ENCODE data around the gene IGSF8. TPM values are rescaled to one million over a fixed set of nuclear protein-coding genes. Genes with fewer than 3 reads are reported as not detected.

Gene IGSF8
- total RNA-seq, 1 experiment from 2014 or later: 35.6 TPM

DNA sequence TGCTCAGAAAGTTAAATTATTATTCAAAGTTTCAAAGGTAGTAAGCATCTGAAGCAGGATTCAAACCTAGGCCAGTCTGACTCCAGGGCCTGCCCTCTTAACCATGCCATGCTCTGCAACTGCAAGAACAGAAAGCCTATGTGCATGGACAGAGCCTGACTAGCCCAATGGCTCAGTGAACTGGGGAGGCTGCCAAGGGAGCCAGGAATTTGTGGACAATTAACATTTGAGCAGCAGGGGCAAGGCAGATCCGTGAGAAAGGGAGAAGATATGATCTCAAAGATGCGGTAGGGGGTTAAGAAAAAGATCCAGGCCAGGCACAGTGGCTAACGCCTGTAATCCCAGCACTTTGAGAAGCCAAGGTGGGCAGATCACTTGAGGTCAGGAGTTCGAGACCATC lies 46.5 kb upstream of the IGSF8 start:
- Histone ChIP-seq H3K9me2 (ENCODE audit: insufficient read depth) (no peaks in the 10 kb centered on the region), H2AFZ (ENCODE audit: low read depth, low read length, poor library complexity, severe bottlenecking) (no peak overlapping the region), H3K4me2 (ENCODE audit: low read length) (no peak overlapping the region), H3K79me2 (ENCODE audit: insufficient read depth, low read length) (no peaks in the 10 kb centered on the region), H3K27me3 (ENCODE audit: insufficient read depth, low read length) (no peaks in the 10 kb centered on the region), H3K36me3 (ENCODE audit: control insufficient read depth in 1 of 2, insufficient read depth in 2 of 2, low read length in 2 of 2) (no peaks in the 10 kb centered on the region), H3K4me1 (ENCODE audit: control insufficient read depth in 1 of 2, insufficient read depth in 2 of 2, low read length in 2 of 2) (no peaks in the 10 kb centered on the region), H3K9me3 (ENCODE audit: control insufficient read depth in 1 of 2, insufficient read depth in 1 of 2, low read depth in 1 of 2, low read length in 2 of 2) (no peaks in the 10 kb centered on the region), H3K4me3 (replicated peaks in 1 of 2; ENCODE audit: low read depth in 1 of 2, low read length in 2 of 2) (no peak overlapping the region), H3K27ac (ENCODE audit: low read depth, low read length) (no peak overlapping the region), H3K9ac (ENCODE audit: low read length) (no peak overlapping the region), H4K20me1 (ENCODE audit: insufficient read depth) (no peaks in the 10 kb centered on the region)
- ChIA-PET RAD21 (ENCODE audit: low non-redundant PET in 1 of 2, low total read pairs in 2 of 2, uncharacterized antibody in 2 of 2, unreplicated experiment in 2 of 2) (no interaction called here), CTCF (no interaction called here), POLR2A (no interaction called here)
- BruUV-seq (replicated peaks): no TSS peak
- no peak for ATAC-seq
- TF ChIP-seq SP1 (IDR thresholded peaks at IDR 0.05; ENCODE audit: low read depth): no peak
- intact Hi-C loops (cut with micrococcal nuclease): no loop called here
- DNase-seq (ENCODE audit: low read depth, low spot score): no peak

DNA sequence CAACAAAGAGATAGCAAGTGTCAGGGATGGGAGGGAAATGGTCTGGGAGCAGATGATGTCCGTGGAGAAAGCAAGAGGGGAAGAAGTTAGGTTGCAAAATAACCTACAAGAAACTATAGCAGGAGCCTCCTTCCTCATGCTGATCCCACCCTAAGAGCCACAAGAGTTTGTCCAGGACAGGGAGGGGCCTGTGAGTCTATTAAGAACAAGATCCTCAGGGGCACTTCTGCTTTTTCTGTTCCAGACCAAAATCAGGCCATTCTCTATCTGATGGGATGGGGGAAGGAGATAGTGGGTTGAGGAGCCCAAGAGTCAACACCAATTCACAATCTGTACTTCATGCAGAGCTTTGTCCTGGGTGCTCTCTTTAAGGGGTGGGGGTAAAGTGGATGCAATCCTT lies 45.3 kb upstream of the IGSF8 start:
- ChIA-PET POLR2A (no interaction called here), RAD21 (ENCODE audit: low non-redundant PET in 1 of 2, low total read pairs in 2 of 2, uncharacterized antibody in 2 of 2, unreplicated experiment in 2 of 2) (no interaction called here), CTCF (no interaction called here)
- Histone ChIP-seq H3K4me3 (replicated peaks in 1 of 2; ENCODE audit: low read depth in 1 of 2, low read length in 2 of 2) (no peak overlapping the region), H3K79me2 (ENCODE audit: insufficient read depth, low read length) (no peaks in the 10 kb centered on the region), H3K27ac (ENCODE audit: low read depth, low read length) (no peak overlapping the region), H3K4me2 (ENCODE audit: low read length) (no peak overlapping the region), H3K36me3 (ENCODE audit: control insufficient read depth in 1 of 2, insufficient read depth in 2 of 2, low read length in 2 of 2) (no peaks in the 10 kb centered on the region), H4K20me1 (ENCODE audit: insufficient read depth) (no peaks in the 10 kb centered on the region), H3K9me2 (ENCODE audit: insufficient read depth) (no peaks in the 10 kb centered on the region), H3K4me1 (ENCODE audit: control insufficient read depth in 1 of 2, insufficient read depth in 2 of 2, low read length in 2 of 2) (no peaks in the 10 kb centered on the region), H2AFZ (ENCODE audit: low read depth, low read length, poor library complexity, severe bottlenecking) (no peak overlapping the region), H3K9ac (ENCODE audit: low read length) (no peak overlapping the region), H3K27me3 (ENCODE audit: insufficient read depth, low read length) (no peaks in the 10 kb centered on the region), H3K9me3 (ENCODE audit: control insufficient read depth in 1 of 2, insufficient read depth in 1 of 2, low read depth in 1 of 2, low read length in 2 of 2) (no peaks in the 10 kb centered on the region)
- no peak for DNase-seq (ENCODE audit: low read depth, low spot score)
- BruUV-seq (replicated peaks): no TSS peak
- no peak for TF ChIP-seq POLR2A (IDR thresholded peaks at IDR 0.05; ENCODE audit: borderline replicate concordance, extremely low read depth, insufficient read depth, insufficient read length)
- no peak for TF ChIP-seq FOSL1 (IDR thresholded peaks at IDR 0.05; ENCODE audit: low read depth)
- TF ChIP-seq, protein P1, sequence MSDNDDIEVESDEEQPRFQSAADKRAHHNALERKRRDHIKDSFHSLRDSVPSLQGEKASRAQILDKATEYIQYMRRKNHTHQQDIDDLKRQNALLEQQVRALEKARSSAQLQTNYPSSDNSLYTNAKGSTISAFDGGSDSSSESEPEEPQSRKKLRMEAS (IDR thresholded peaks at IDR 0.05): no peak
- TF ChIP-seq EZH2 (IDR thresholded peaks at IDR 0.05): no peak
- ATAC-seq: no peak
- intact Hi-C loops (cut with micrococcal nuclease): no loop called here

DNA sequence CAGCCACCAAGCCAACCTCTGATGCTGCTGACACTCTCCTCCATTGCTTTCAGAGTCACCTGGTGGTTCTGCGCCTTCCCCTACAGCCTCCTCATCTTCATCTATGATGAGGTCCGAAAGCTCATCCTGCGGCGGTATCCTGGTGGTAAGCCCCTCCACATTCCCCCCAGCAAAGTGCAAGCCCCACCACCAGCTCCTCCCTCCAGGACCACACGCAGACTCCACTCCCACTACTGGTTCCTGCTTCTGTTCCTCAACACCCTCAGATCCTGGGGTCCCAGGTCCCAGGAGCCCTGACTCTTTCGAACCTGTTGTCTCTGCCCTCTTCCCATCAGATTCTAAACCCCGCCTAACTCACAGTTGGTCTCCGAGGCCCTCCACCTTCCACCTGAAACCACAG lies 41.4 kb upstream of the IGSF8 start:
- RAD21 ChIA-PET (ENCODE audit: low non-redundant PET in 1 of 2, low total read pairs in 2 of 2, uncharacterized antibody in 2 of 2, unreplicated experiment in 2 of 2): no interaction called here
- BruUV-seq (replicated peaks): no TSS peak
- no peaks in the 10 kb centered on the region for H3K9me3 ChIP-seq (ENCODE audit: control insufficient read depth in 1 of 2, insufficient read depth in 1 of 2, low read depth in 1 of 2, low read length in 2 of 2)
- H3K27ac ChIP-seq (ENCODE audit: low read depth, low read length): no peak overlapping the region
- H3K4me2 ChIP-seq (ENCODE audit: low read length): no peak overlapping the region
- intact Hi-C loops (cut with micrococcal nuclease): no loop called here
- no peak overlapping the region for H3K4me3 ChIP-seq (replicated peaks in 1 of 2; ENCODE audit: low read depth in 1 of 2, low read length in 2 of 2)
- H2AFZ ChIP-seq (ENCODE audit: low read depth, low read length, poor library complexity, severe bottlenecking): no peak overlapping the region
- no peaks in the 10 kb centered on the region for H3K27me3 ChIP-seq (ENCODE audit: insufficient read depth, low read length)
- no peaks in the 10 kb centered on the region for H3K79me2 ChIP-seq (ENCODE audit: insufficient read depth, low read length)
- DNase-seq (ENCODE audit: low read depth, low spot score): no peak
- H3K4me1 ChIP-seq (ENCODE audit: control insufficient read depth in 1 of 2, insufficient read depth in 2 of 2, low read length in 2 of 2): no peaks in the 10 kb centered on the region
- H4K20me1 ChIP-seq (ENCODE audit: insufficient read depth): no peaks in the 10 kb centered on the region
- H3K36me3 ChIP-seq (ENCODE audit: control insufficient read depth in 1 of 2, insufficient read depth in 2 of 2, low read length in 2 of 2): no peaks in the 10 kb centered on the region
- no peaks in the 10 kb centered on the region for H3K9me2 ChIP-seq (ENCODE audit: insufficient read depth)
- H3K9ac ChIP-seq (ENCODE audit: low read length): no peak overlapping the region
- no peak for ATAC-seq
- CTCF ChIA-PET: no interaction called here
- POLR2A ChIA-PET: no interaction called here
- TF ChIP-seq YY1 (IDR thresholded peaks at IDR 0.05; ENCODE audit: extremely low read depth, insufficient replicate concordance, low read depth, low read length) (no peak), RAD21 (IDR thresholded peaks at IDR 0.05; ENCODE audit: low read depth) (no peak), ZFX (IDR thresholded peaks at IDR 0.05) (no peak), EGR1 (IDR thresholded peaks at IDR 0.05; ENCODE audit: low read depth) (no peak), SIN3A (IDR thresholded peaks at IDR 0.05; ENCODE audit: low read depth) (no peak), JUND (IDR thresholded peaks at IDR 0.05) (no peak)
- TF ChIP-seq, protein P2, sequence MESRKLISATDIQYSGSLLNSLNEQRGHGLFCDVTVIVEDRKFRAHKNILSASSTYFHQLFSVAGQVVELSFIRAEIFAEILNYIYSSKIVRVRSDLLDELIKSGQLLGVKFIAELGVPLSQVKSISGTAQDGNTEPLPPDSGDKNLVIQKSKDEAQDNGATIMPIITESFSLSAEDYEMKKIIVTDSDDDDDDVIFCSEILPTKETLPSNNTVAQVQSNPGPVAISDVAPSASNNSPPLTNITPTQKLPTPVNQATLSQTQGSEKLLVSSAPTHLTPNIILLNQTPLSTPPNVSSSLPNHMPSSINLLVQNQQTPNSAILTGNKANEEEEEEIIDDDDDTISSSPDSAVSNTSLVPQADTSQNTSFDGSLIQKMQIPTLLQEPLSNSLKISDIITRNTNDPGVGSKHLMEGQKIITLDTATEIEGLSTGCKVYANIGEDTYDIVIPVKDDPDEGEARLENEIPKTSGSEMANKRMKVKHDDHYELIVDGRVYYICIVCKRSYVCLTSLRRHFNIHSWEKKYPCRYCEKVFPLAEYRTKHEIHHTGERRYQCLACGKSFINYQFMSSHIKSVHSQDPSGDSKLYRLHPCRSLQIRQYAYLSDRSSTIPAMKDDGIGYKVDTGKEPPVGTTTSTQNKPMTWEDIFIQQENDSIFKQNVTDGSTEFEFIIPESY (IDR thresholded peaks at IDR 0.05; ENCODE audit: extremely low read depth, insufficient replicate concordance, low read length): no peak
- TF ChIP-seq, protein P3, sequence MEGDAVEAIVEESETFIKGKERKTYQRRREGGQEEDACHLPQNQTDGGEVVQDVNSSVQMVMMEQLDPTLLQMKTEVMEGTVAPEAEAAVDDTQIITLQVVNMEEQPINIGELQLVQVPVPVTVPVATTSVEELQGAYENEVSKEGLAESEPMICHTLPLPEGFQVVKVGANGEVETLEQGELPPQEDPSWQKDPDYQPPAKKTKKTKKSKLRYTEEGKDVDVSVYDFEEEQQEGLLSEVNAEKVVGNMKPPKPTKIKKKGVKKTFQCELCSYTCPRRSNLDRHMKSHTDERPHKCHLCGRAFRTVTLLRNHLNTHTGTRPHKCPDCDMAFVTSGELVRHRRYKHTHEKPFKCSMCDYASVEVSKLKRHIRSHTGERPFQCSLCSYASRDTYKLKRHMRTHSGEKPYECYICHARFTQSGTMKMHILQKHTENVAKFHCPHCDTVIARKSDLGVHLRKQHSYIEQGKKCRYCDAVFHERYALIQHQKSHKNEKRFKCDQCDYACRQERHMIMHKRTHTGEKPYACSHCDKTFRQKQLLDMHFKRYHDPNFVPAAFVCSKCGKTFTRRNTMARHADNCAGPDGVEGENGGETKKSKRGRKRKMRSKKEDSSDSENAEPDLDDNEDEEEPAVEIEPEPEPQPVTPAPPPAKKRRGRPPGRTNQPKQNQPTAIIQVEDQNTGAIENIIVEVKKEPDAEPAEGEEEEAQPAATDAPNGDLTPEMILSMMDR (IDR thresholded peaks at IDR 0.05 in 2 of 3, conservative IDR thresholded peaks at IDR 0.05 in 1 of 3; ENCODE audit: borderline replicate concordance in 1 of 3, insufficient read depth in 1 of 3, low read depth in 2 of 3, low read length in 2 of 3): no peak
